Bone marrow (tissue), 2 donors: ENCODE data around the gene DDC.

Experiments
- DNase-seq, 2 donors: peaks; one replicate each; lab custom pipeline; 2025; lab: John Stamatoyannopoulos, UW

DDC gene

GRCh38 chr7:50564640-50565558, at the start of gene DDC:
DDC (minus strand) TSS chr7:50565405; CDS start chr7:50544085, 21,320 bp downstream.
- no peak for DNase-seq

GRCh38 chr7:50613473-50613872, 48.3 kb upstream of the DDC start:
- DNase-seq = no peak

GRCh38 chr7:50612704-50613103, 47.5 kb upstream of the DDC start:
- no peak for DNase-seq

GRCh38 chr7:50610521-50611277, 45.5 kb upstream of the DDC start:
- peak in 1 of 2 donors; percentile 70 for DNase-seq

GRCh38 chr7:50608196-50608906, 43.1 kb upstream of the DDC start:
- DNase-seq = no peak

GRCh38 chr7:50607524-50608125, 42.4 kb upstream of the DDC start:
- DNase-seq = no peak

- no peak for DNase-seq
These were observed 39.9 kb upstream of the DDC start for GRCh38 chr7:50605059-50605458.

GRCh38 chr7:50603287-50603686, 38.1 kb upstream of the DDC start:
- no peak for DNase-seq

GRCh38 chr7:50599385-50599784, 34.2 kb upstream of the DDC start:
- DNase-seq = no peak

GRCh38 chr7:50598460-50599343, 33.5 kb upstream of the DDC start:
- DNase-seq = no peak

GRCh38 chr7:50596484-50596883, 31.3 kb upstream of the DDC start:
- no peak for DNase-seq

- DNase-seq = no peak
These were observed 30.4 kb upstream of the DDC start for GRCh38 chr7:50595491-50596102.

GRCh38 chr7:50594734-50595485, 29.7 kb upstream of the DDC start:
- no peak for DNase-seq

GRCh38 chr7:50594136-50594535, 28.9 kb upstream of the DDC start:
- no peak for DNase-seq

GRCh38 chr7:50592940-50593339, 27.7 kb upstream of the DDC start:
- DNase-seq = no peak

- DNase-seq = no peak
These were observed 26.6 kb upstream of the DDC start for GRCh38 chr7:50591480-50592438.

- no peak for DNase-seq
These were observed 25.9 kb upstream of the DDC start for GRCh38 chr7:50591098-50591479.

- DNase-seq = no peak
These were observed 25.3 kb upstream of the DDC start for GRCh38 chr7:50590535-50590934.

- no peak for DNase-seq
These were observed 24.2 kb upstream of the DDC start for GRCh38 chr7:50589364-50589763.
